GM23338 (cell line): ENCODE results near the gene WNT7A. TPM values are rescaled to one million over a fixed set of nuclear protein-coding genes. Genes with fewer than 3 reads are reported as not detected.

Source experiments
- ATAC-seq: fragments of 200-7000 bp; cut with Tn5 transposase; 3 replicates; pipeline ENCODE4 v1.9.1; 2020
- DNase-seq: peaks from one replicate; pipeline ENCODE4 v3.0.0-alpha.2; 2015; ENCODE audit warnings: low spot score
- H2AFZ ChIP-seq: fragments of 200-600 bp; sonication (generic); 2 replicates; pipeline ENCODE4 v1.8.0; 2016; ENCODE audit warnings: antibody characterized with exemption, mild to moderate bottlenecking, moderate library complexity
- H3F3A ChIP-seq: fragments of 200-600 bp; sonication (generic); replicated peaks from 2 replicates; pipeline ENCODE4 v1.8.0; 2017; ENCODE audit warnings: antibody characterized with exemption, mixed run types, low read depth
- H3K27ac ChIP-seq: fragments of 200-600 bp; sonication (generic); 2 replicates; pipeline ENCODE4 v1.6.1; 2016; ENCODE audit warnings: low read depth
- H3K27me3 ChIP-seq: fragments of 200-600 bp; sonication (generic); 2 replicates; pipeline ENCODE4 v1.8.0; 2016; ENCODE audit warnings: mild to moderate bottlenecking, mixed run types, moderate library complexity; ENCODE audit not compliant: insufficient read depth
- H3K36me3 ChIP-seq: fragments of 200-600 bp; sonication (generic); 2 replicates; pipeline ENCODE4 v1.8.0; 2016; ENCODE audit warnings: mild to moderate bottlenecking; ENCODE audit not compliant: insufficient read depth
- H3K4me1 ChIP-seq: fragments of 200-600 bp; sonication (generic); 2 replicates; pipeline ENCODE4 v1.8.0; 2016; ENCODE audit warnings: mild to moderate bottlenecking, moderate library complexity; ENCODE audit not compliant: insufficient read depth
- H3K4me2 ChIP-seq: fragments of 200-600 bp; sonication (generic); 2 replicates; pipeline ENCODE4 v1.7.1; 2017; ENCODE audit warnings: mixed run types
- H3K4me3 ChIP-seq: fragments of 200-600 bp; sonication (generic); 2 replicates; pipeline ENCODE4 v1.6.1; 2016; ENCODE audit warnings: mixed run types
- H3K79me2 ChIP-seq: fragments of 200-600 bp; sonication (generic); replicated peaks from 2 replicates; pipeline ENCODE4 v1.8.0; 2017; ENCODE audit warnings: mild to moderate bottlenecking; ENCODE audit not compliant: insufficient read depth
- H3K9me2 ChIP-seq: fragments of 200-600 bp; sonication (generic); 2 replicates; pipeline ENCODE4 v1.8.0; 2017; ENCODE audit not compliant: insufficient read depth
- H4K20me1 ChIP-seq: fragments of 200-600 bp; sonication (generic); replicated peaks from 2 replicates; pipeline ENCODE4 v1.8.0; 2017; ENCODE audit warnings: mild to moderate bottlenecking; ENCODE audit not compliant: insufficient read depth
- H3K27ac Mint-ChIP-seq: 2 replicates; pipeline ENCODE4 v1.8.0; 2020; ENCODE audit warnings: inconsistent platforms, mild to moderate bottlenecking, moderate library complexity, mixed read lengths
- H3K27me3 Mint-ChIP-seq: 3 replicates; pipeline ENCODE4 v1.8.0; 2022; ENCODE audit warnings: low read depth, mild to moderate bottlenecking, moderate library complexity, mixed read lengths, inconsistent platforms; ENCODE audit not compliant: insufficient read depth, poor library complexity
- H3K36me3 Mint-ChIP-seq: 3 replicates; pipeline ENCODE4 v1.8.0; 2021; ENCODE audit warnings: low read depth, mild to moderate bottlenecking, inconsistent platforms, moderate library complexity, mixed read lengths
- H3K4me1 Mint-ChIP-seq: 3 replicates; pipeline ENCODE4 v1.8.0; 2020; ENCODE audit warnings: mild to moderate bottlenecking, inconsistent platforms, mixed read lengths
- H3K4me3 Mint-ChIP-seq: 3 replicates; pipeline ENCODE4 v1.8.0; 2021; ENCODE audit warnings: moderate library complexity, mild to moderate bottlenecking, inconsistent platforms, mixed read lengths
- H3K9me3 Mint-ChIP-seq: 3 replicates; pipeline ENCODE4 v1.8.0; 2020; ENCODE audit warnings: moderate library complexity, mild to moderate bottlenecking, inconsistent platforms, mixed read lengths
- CREB1 ChIP-seq: fragments of 250-450 bp; sonication (Bioruptor Pico); IDR thresholded peaks from 2 replicates; pipeline ENCODE4 v1.5.0; 2020; ENCODE audit warnings: low read depth, mild to moderate bottlenecking, moderate library complexity
- CTCF ChIP-seq, 2 experiments: fragments of 200-600 bp in 1 of 2; sonication (generic) in 1 of 2; conservative IDR thresholded peaks; 2 replicates each; pipeline versions ENCODE4 v1.5.1 to v1.6.1; 2016 to 2017; ENCODE audit warnings: antibody characterized with exemption in 2 of 2, low read depth in 2 of 2, mild to moderate bottlenecking in 2 of 2, moderate library complexity in 1 of 2
- ETS1 ChIP-seq: IDR thresholded peaks from 2 replicates; pipeline ENCODE4 v1.6.1; 2016; ENCODE audit warnings: antibody characterized with exemption
- EZH2 ChIP-seq: fragments of 200-600 bp; sonication (generic); IDR thresholded peaks from one replicate; pipeline ENCODE4 v1.8.0; 2017; ENCODE audit warnings: antibody characterized with exemption, mild to moderate bottlenecking, low read depth; ENCODE audit not compliant: unreplicated experiment
- EZH2phosphoT487 ChIP-seq: fragments of 200-600 bp; sonication (generic); IDR thresholded peaks from one replicate; pipeline ENCODE4 v1.8.1; 2018; ENCODE audit warnings: antibody characterized with exemption; ENCODE audit not compliant: unreplicated experiment
- JUNB ChIP-seq: IDR thresholded peaks from one replicate; pipeline ENCODE4 v1.6.1; 2016; ENCODE audit warnings: antibody characterized with exemption; ENCODE audit not compliant: unreplicated experiment
- NANOG ChIP-seq: IDR thresholded peaks from 2 replicates; pipeline ENCODE4 v1.6.1; 2016; ENCODE audit warnings: antibody characterized with exemption, borderline replicate concordance
- POLR2AphosphoS5 ChIP-seq: IDR thresholded peaks from 2 replicates; pipeline ENCODE4 v1.6.1; 2016; ENCODE audit warnings: antibody characterized with exemption, low read depth
- REST ChIP-seq: IDR thresholded peaks from one replicate; pipeline ENCODE4 v1.6.1; 2018; ENCODE audit warnings: antibody characterized with exemption; ENCODE audit not compliant: unreplicated experiment
- STAT1 ChIP-seq: IDR thresholded peaks from one replicate; pipeline ENCODE4 v1.6.1; 2016; ENCODE audit warnings: antibody characterized with exemption; ENCODE audit not compliant: unreplicated experiment
- ZNF114 ChIP-seq: fragments of 250-450 bp; sonication (Bioruptor Pico); IDR thresholded peaks from 2 replicates; pipeline ENCODE4 v1.5.0; 2020; ENCODE audit warnings: mild to moderate bottlenecking, moderate library complexity
- ZNF331 ChIP-seq: fragments of 250-450 bp; sonication (Bioruptor Pico); IDR thresholded peaks from 2 replicates; pipeline ENCODE4 v1.5.0; 2020; ENCODE audit warnings: low read depth, mild to moderate bottlenecking, moderate library complexity
- ZNF462 ChIP-seq: fragments of 250-450 bp; sonication (Bioruptor Pico); IDR thresholded peaks from 2 replicates; pipeline ENCODE4 v1.5.0; 2020; ENCODE audit warnings: mild to moderate bottlenecking, moderate library complexity
- polyA plus RNA-seq: library from polyadenylated mRNA; unstranded; fragments of >200 nt; fragmentation: Nextera tagmentation; extraction: Ambion mirVana; gene quantifications from 2 replicates; pipeline ENCODE4 v1.2.1, GENCODE V29; 2016
- total RNA-seq: library from RNA; depleted of rRNA; stranded (reverse); fragments of >200 nt; shearing (Covaris generic); gene quantifications from 2 replicates; pipeline ENCODE4 v1.2.3, GENCODE V29; 2014

The WNT7A gene
- total and polyA plus RNA-seq, 2 experiments from 2014 or later: not detected

GRCh38 chr3:13879102-13879945 lies 547 bp downstream of the WNT7A start:
- Histone ChIP-seq H4K20me1 (no peaks in the 10 kb centered on the region), H3F3A (no peaks in the 10 kb centered on the region), H3K79me2 (no peaks in the 10 kb centered on the region), H3K27ac (no peak overlapping the region), H3K4me3 (peak overlapping the region; percentile 73), H3K4me1 (no peaks in the 10 kb centered on the region; the same call in 1 of the 2 replicates), H2AFZ (peak overlapping the region; percentile 93), H3K4me2 (peak overlapping the region; percentile 89), H3K36me3 (no peaks in the 10 kb centered on the region), H3K9me2 (no peaks in the 10 kb centered on the region), H3K27me3 (peaks cover 84% of the 10 kb centered on the region)
- TF ChIP-seq REST: no peak
- no peak for TF ChIP-seq NANOG
- TF ChIP-seq CTCF (conservative IDR thresholded peaks at IDR 0.05; ENCODE audit: low read depth in 2 of 2): no peak
- TF ChIP-seq ETS1: no peak
- no peak for TF ChIP-seq STAT1
- TF ChIP-seq ZNF114 (CRISPR knock-in tag): no peak
- TF ChIP-seq ZNF462 (CRISPR knock-in tag): no peak
- peak; percentile 65 for TF ChIP-seq EZH2phosphoT487
- TF ChIP-seq JUNB: no peak
- TF ChIP-seq EZH2: peak; percentile 81
- no peak for TF ChIP-seq POLR2AphosphoS5
- no peak for TF ChIP-seq CREB1 (CRISPR knock-in tag)
- no peak for TF ChIP-seq ZNF331
- Mint-ChIP-seq H3K36me3 (no peaks in the 10 kb centered on the region; the same call in 2 of the 3 replicates), H3K27me3 (peaks cover 64% of the 10 kb centered on the region), H3K4me1 (peaks cover 7% of the 10 kb centered on the region), H3K9me3 (no peaks in the 10 kb centered on the region), H3K4me3 (peak overlapping the region; percentile 71), H3K27ac (no peak overlapping the region)
- peak; percentile 56 for DNase-seq
- peak; percentile 31 for ATAC-seq
